ENCODE measurements around the gene SIGLEC14.

Gene SIGLEC14

DNA sequence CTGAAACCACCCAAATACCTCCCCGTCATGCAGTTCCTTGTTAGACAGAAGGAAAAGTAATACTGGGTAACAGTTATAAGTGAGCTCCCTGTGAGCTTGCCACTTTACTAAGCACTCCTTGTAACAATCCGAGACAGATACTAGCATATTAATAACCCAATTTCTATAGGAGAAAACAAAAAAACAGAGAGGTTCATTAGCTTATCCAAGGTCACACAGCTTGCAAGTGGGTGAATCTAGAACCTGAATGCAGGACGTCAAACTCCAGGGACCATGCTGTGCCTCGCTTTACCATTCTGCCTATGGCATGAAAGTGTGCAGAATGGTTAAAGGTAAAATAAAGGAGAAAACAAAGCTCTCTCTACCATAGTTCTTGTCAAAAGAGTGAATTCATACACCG, 31.8 kb downstream of the SIGLEC14 start:
- no peak for DNase-seq (ENCODE audit: low read depth)

DNA sequence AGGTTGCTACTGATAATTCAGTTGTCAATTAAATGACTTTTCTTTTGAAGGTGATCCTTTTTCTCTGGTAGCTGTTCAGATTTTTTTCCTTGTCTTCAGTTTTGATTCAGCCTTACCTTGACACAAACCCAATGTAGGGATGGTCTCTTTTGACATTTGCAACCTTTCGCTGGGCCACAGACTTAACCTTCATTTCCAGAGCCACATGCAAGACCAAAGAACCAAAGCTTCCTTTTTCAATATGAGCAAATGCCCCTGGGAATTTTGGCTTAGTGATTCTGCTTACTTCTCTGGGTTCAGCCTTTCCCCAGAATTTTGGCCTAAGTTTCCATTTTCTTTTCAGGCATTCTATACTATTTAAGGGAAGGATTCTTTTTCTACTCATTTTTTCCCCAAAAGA, 36.0 kb downstream of the SIGLEC14 start:
- no peak for DNase-seq (ENCODE audit: low read depth)

DNA sequence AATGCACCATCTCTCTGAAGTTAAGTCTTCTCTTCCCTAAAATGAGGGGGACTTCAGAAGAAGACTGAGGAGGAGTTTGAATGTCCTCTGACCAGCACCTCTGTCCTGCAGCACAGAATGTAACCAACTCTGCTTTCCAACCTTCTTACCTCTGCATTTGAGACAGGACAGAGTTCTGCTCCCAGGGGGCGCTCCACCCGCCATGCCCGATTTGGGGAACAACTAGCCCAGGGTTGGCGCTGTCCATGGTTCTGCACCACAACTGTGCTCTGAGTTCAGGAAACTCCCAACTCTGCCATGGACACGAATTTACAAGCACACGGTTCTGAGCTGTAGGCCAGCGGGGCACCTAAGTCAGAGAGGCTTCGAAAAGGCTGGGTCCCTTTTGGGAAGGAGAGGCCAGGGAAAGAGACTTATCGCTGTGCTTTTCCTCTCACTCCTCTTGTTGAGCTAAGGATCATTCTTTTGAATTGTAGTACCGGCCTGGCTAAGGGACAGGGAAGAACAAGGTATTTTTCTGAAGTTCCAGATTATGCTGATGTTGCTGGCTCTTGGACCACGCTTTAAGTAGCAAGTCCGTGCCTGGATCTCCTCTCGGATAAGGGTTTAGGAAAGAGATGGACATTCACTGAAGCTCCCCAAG, 38.6 kb downstream of the SIGLEC14 start:
- DNase-seq (ENCODE audit: low read depth), result no peak

DNA sequence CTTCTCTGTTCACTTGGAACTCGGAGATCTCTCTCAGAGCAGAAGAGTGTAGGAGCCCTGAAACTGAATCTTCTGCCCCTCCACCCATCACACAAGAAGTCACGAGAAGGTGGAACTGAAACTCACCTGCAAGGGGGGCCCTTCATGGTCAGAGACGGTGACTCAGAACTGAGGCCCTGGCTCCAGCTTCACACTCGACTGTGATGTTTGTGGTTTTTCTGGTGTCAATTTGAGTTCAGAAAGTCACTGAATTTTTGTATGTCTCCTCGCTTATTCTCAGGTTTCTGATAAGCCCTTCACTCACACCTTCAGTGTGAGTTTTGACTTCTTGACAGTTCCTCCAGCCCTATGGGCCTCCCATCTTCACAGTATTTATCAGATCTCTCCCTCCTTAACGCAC, 39.5 kb downstream of the SIGLEC14 start:
- no peak for DNase-seq (ENCODE audit: low read depth)

DNA sequence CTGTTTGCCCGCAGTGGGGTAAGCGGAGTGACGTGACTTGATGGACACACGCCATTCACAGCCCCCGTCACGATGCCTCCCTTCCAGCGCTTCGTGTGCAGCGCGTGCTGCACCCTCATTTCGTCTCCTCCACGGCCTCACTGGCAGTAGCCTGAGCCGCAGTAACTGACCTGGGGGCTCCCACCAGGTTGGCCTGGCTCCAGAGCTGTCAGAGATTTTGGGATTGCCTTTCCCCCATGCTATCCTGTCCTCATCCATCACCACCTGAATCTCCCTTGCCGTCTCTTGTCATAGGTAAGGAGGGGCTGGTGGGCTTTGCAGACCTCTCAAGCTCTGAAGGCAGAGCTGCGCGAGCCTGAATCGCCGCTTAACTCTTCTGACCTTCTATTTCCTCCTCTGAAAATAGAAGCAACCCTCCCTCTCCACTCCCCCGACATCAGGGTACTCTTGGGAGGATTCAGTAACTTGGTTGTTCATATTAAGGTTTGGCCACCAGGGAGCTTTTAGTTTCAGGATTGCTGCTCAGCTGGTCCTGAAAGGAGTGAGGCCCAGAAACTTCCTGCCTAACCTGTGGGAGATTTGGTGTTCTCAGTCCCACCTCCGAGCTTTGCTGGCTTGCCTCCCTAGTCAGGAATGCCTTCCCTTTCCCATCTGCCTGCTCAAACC, 44.3 kb downstream of the SIGLEC14 start:
- no peak for DNase-seq (ENCODE audit: low read depth)

DNA sequence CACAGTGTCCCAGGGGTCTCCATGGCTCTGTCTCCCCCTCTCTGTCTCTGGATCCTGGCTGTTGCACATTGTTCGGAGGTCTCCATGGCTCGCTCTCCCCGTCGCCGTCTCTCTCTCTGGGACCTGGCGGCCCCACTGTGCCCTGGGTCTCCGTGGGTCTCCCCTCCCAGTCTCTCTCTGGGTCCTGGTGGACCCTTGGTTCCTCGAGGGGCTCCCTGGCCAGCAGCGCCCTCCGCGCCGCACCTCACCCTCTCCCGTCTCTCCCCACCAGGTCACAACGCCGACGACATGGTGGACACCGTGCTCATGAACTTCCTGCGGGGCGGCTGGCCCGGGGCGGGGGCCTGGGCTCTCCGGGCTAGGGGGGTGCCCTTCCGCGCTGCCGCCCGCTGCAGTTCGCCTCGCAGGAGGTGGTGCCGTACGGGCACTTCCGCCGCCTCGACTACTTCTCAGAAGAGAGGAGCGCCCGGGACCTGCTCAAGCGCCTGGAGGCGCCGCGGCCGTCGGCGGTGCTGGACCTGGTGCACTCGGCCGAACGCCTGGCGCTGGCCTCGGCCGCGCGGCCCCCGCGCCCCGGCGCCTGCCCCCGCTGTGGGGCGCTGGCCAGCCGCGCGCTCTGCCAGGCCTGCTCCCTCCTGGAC, 45.6 kb downstream of the SIGLEC14 start:
- no peak for DNase-seq (ENCODE audit: low read depth)

DNA sequence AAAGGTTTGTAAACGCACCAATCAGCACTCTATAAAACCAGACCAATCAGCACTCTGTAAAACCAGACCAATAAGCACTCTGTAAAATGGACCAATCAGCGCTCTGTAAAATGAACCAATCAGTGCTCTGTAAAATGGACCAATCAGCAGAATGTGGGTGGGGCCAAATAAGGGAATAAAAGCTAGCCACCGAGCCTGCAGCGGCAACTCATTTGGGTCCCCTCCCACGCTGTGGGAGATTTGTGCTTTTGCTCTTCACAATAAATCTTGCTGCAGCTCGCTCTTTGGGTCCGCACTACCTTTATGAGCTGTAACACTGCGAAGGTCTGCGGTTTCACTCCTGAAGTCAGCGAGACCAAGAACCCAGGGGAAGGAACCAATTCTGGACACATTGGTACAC, 47.5 kb downstream of the SIGLEC14 start:
- DNase-seq (ENCODE audit: low read depth), result no peak

DNA sequence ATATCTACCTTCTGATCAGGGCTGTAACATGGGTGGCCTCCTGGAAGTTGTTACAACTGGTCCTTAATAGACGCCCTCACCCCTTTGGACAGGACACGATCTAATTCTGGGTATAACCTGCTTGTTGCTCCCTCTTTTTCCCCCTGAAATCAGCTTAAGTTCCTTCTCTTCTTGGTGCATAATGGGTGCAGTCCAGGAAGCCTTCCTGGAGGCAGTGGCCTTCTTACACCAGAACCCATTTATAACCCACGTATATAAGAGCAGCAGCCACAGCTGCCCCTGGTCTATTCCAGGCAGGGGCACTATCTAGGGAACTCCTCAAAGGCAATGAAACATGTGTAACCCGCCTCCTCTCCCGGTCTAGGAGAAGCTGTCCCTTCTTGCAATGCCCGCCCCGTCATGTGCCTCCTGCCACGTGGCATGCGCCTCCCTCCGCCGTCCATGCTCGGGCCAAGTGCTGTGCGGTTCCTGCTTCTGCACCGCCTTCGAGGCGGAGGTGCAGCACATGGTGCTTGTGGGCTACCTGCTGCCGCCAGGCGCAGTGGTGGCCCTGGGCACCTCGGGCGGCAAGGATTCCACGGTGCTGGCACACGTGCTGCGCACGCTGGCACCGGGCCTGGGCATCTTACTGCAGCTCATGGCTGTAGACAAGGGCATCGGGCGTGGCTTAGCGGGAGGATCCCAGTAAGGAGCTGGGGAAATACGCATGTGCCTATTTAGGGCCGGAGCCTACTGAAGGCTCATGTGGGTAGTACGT, 48.3 kb downstream of the SIGLEC14 start:
- no peak for DNase-seq (ENCODE audit: low read depth)

DNA sequence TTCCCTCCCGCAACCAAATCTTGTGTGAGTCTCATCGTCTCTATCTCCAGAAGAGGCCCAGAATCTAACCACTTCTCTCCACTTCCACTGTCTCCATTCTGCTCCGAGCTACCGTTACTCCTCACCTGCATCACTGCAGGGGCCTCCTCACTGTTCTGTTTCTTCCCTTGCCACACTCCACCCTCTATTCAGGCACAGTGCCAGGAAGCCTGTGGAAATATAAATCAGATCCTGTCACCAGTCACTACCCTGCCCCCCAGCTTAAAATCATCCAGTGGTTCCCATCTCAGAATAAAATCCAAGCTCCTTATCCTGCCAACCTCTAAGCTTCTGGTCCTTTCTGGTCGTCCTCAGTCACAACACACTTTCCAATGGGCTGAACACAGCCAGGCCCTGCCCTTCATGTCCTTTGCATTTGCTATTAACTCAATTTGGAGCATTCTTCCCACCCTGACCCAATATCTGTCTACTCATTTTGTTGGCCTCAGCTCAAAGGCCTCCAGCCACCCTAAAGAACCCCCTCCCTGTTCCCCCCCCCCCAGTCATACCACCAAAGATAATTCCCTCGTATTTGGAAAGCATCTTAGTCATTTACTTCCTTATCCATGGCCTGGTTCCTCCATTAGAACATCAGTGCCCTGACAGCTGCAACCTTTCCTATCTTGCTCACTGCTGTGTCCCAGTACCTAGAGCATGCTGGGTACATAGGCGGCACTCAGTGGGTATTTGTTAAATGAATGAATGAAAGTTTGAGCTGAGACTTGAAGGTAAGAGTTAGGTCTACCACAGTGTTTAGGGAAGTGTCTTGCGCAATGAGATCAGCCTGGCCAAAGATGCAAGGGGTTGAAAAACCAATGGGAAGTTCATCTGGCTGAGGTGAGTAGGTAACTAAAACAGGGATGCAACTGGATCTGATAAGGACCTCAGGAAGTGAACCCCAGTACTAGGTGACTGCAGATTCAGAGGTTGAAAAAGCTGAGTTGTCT, 51.1 kb downstream of the SIGLEC14 start:
- no peak for DNase-seq (ENCODE audit: low read depth)

DNA sequence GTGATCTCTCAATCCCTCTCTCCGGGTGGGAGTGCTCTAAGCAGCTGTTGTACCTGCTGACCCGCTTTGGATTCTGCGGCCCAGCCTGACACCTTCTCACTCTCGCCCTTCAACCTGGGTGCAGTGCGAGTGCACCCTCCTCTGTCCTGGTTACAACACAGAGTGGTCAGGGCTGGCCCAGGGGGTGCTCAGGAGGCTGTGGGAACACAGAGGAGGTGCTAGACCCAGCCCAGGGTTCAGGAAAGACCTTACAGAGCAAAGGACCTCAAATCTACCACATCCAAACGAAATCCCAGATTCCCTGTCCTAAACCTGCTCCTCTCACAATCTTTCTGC, 51.9 kb downstream of the SIGLEC14 start:
- DNase-seq (ENCODE audit: low read depth), result no peak

DNA sequence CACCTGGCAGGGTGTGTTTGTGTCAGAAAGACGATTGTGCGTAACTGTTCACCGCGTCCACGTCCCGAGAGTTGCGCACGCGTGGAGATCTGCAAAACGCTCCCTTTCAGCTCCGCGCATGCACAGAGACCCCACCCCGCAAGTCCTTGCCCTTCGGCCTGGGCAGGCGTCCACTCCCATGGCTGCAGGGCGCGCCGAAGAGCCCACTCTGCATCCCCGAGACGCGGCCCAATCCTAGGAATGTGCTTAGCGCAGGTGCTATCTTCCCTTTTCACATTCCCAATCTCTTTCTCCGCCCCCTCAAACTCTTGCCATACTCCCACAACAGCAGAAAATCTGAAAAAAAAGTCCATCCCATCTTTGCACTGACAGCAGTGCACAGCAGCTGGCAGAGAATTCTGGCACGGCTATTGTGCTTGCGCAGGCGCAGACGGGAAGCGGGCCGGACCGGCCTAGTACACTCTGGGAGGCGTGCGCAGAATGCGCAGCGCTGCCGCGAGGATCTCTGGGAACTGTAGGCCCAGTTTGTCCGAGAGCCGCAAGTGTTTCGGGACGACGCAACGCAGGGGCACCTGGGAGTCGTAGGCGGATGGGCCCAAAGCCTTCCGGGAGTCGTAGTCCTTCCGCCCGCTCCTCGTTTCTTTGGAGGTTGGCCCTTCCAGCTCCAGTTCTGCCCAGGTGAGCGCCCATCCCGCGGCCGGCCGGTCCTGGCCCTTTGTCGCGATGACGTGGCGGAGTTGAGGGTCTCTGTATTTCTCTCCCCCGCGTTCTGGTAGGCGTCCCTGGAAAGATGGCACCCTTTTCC, 52.5 kb downstream of the SIGLEC14 start:
- peak; percentile 95 for DNase-seq (ENCODE audit: low read depth)

DNA sequence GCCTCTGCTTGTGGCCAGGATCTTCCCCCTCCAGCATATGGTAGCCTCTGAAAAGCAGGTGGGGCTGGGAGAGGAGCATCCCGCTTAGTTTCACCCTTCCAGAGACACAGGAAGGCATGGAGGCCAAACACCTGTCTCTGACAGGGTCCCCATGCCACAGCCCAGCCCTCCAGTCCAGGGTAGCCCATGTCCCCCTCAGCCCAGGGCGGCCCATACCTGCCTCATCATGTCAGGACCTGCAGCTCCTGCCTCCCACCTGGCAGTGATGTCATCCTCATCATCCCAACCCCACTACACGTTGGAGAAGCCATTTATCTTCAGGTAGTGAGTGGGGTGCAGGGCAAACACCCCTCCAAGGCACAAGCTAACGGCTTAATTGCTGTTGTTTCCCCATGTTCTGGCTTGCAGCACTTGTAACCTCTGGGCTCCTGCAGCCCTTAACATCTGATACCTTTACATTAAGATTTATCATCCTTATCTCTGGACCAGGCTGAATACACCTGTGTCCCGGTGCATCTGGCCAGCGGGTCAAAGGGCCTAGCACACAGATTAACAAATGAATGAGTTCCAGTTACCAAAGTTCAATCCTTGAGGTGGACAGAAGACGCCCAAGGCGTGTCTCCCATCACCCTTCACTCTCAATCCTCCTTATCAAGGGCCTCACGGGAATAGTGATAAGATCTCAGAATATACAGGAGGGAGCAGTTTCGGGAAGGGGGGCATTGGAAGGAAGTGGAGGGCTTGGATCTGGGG, 53.3 kb downstream of the SIGLEC14 start:
- no peak for DNase-seq (ENCODE audit: low read depth)
